ENCODE results near the gene ADAMTS4.

- TF ChIP-seq CTCF (conservative IDR thresholded peaks at IDR 0.05) (no peak), ZFX (IDR thresholded peaks at IDR 0.05) (no peak)
Measured at GRCh38 chr1:161162806-161163205, 36.0 kb downstream of the ADAMTS4 start.
